ENCODE results near the gene KCNAB2. TPM values are rescaled to one million over a fixed set of nuclear protein-coding genes. Genes with fewer than 3 reads are reported as not detected.
"Not testable (repeated sequence)": the region's sequence is repeated elsewhere in the genome, so short reads cannot be mapped to it uniquely, and the experiment has no call there.

KCNAB2 gene
- total RNA-seq, 1 donor from 2014 or later: 3.1 TPM

DNA sequence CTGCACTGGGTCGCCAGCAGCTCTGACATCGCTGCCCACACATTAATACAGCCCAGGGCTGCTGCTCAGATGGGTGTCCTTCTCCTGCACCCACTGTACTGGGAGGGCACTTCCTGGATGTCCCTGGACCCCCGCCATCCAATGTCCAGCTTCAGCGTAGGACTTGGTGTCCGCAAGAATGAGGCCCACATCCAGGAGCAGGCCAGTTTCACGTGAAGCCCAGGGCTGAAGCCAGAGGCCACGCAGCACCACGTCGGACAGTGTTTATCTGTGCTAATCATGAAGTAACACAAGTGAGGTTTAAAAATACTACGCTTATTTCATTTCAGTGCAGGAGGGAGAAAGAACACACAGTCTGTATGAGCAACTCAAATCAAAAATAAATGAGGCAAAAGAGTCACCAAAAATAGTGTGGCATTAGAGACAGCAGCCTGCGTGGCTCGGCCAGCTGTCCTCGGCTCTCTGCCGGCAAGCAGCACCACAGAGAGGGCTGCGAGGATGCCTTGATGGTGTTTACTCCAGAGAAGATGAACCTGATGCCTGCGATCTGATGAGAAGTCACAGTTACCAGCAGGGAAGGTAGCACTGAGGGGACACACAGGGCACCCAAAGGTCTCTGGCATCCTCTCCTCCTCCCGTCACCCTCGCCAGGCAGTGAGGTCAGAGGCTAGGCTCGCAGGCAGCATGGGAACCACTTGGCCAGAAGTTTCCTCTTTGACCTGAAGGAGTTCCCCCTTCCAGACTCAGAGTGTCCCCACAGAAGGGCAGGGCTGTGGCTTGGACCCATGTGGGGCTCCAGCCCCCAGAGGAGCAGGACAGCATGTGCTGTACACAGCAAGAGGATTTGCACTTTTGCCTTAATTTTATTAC lies 31.3 kb upstream of the KCNAB2 start:
- Histone ChIP-seq H3K4me2 (ENCODE audit: low read length) (no peak overlapping the region), H3K4me1 (ENCODE audit: insufficient read depth, low read length) (peaks cover 3% of the 10 kb centered on the region), H3K27ac (ENCODE audit: low read depth, low read length) (no peak overlapping the region), H3K9me3 (ENCODE audit: insufficient read depth, low read depth, low read length) (no peaks in the 10 kb centered on the region), H3K4me3 (ENCODE audit: insufficient read depth, low read depth, low read length) (no peak overlapping the region), H4K20me1 (ENCODE audit: insufficient read depth, low read length) (no peaks in the 10 kb centered on the region), H3K27me3 (ENCODE audit: insufficient read depth, low read length) (no peaks in the 10 kb centered on the region), H3K9ac (ENCODE audit: low read length) (no peak overlapping the region), H3K79me2 (ENCODE audit: insufficient read depth, low read length) (no peaks in the 10 kb centered on the region), H2AFZ (ENCODE audit: low read depth, low read length) (no peak overlapping the region), H3K36me3 (ENCODE audit: insufficient read depth, low read length) (no peaks in the 10 kb centered on the region)
- Mint-ChIP-seq H3K36me3 (ENCODE audit: low read depth, unreplicated experiment) (peaks cover 2% of the 10 kb centered on the region), H3K27me3 (ENCODE audit: low read depth, unreplicated experiment) (peaks cover 23% of the 10 kb centered on the region), H3K9me3 (ENCODE audit: unreplicated experiment) (no peaks in the 10 kb centered on the region), H3K4me3 (ENCODE audit: unreplicated experiment) (no peak overlapping the region), H3K27ac (ENCODE audit: unreplicated experiment) (no peak overlapping the region), H3K4me1 (ENCODE audit: low read depth, unreplicated experiment) (peaks cover 5% of the 10 kb centered on the region)
- TF ChIP-seq CTCF (IDR thresholded peaks at IDR 0.05; ENCODE audit: insufficient read depth, low read depth, low read length) (no peak), EZH2 (IDR thresholded peaks at IDR 0.05; ENCODE audit: insufficient read depth, low read length) (no peak)
- FAIRE-seq (no peak), DNase-seq (ENCODE audit: low read depth) (no peak)

GRCh38 chr1:6016191-6016865 lies 29.4 kb upstream of the KCNAB2 start:
- Histone ChIP-seq H3K36me3 (ENCODE audit: insufficient read depth, low read length) (no peaks in the 10 kb centered on the region), H3K27me3 (ENCODE audit: insufficient read depth, low read length) (no peaks in the 10 kb centered on the region), H3K4me2 (ENCODE audit: low read length) (peak overlapping the region; percentile 6), H3K4me1 (ENCODE audit: insufficient read depth, low read length) (peaks cover 3% of the 10 kb centered on the region), H3K9ac (ENCODE audit: low read length) (no peak overlapping the region), H3K4me3 (ENCODE audit: insufficient read depth, low read depth, low read length) (no peak overlapping the region), H3K27ac (ENCODE audit: low read depth, low read length) (no peak overlapping the region), H3K79me2 (ENCODE audit: insufficient read depth, low read length) (no peaks in the 10 kb centered on the region), H3K9me3 (ENCODE audit: insufficient read depth, low read depth, low read length) (no peaks in the 10 kb centered on the region), H4K20me1 (ENCODE audit: insufficient read depth, low read length) (no peaks in the 10 kb centered on the region), H2AFZ (ENCODE audit: low read depth, low read length) (no peak overlapping the region)
- H3K27me3 Mint-ChIP-seq (ENCODE audit: low read depth, unreplicated experiment): peaks cover 27% of the 10 kb centered on the region
- peaks cover 3% of the 10 kb centered on the region for H3K4me1 Mint-ChIP-seq (ENCODE audit: low read depth, unreplicated experiment)
- DNase-seq (ENCODE audit: low read depth) (peak; percentile 70), FAIRE-seq (no peak)
- H3K36me3 Mint-ChIP-seq (ENCODE audit: low read depth, unreplicated experiment): peaks cover 2% of the 10 kb centered on the region
- no peak overlapping the region for H3K4me3 Mint-ChIP-seq (ENCODE audit: unreplicated experiment)
- no peak for TF ChIP-seq CTCF (IDR thresholded peaks at IDR 0.05; ENCODE audit: insufficient read depth, low read depth, low read length)
- TF ChIP-seq EZH2 (IDR thresholded peaks at IDR 0.05; ENCODE audit: insufficient read depth, low read length): no peak
- no peak overlapping the region for H3K27ac Mint-ChIP-seq (ENCODE audit: unreplicated experiment)
- H3K9me3 Mint-ChIP-seq (ENCODE audit: unreplicated experiment): no peaks in the 10 kb centered on the region

DNA sequence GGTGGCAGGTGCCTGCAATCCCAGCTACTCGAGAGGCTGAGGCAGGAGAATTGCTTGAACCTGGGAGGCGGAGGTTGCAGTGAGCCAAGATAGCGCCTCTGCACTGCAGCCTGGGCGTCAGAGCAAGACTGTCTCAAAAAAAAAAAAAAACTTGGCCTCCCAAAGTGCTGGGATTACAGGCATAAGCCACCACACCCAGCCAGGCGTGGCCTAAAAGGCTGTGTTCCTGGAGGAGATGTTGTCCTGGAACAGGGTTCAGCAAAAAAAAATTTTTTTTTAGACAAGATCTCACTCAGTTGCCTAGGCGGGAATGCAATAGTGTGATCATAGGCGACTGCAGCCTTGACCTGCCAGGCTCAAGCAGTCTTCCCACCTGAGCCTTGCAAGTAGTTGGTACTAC lies 28.0 kb upstream of the KCNAB2 start:
- H3K4me3 Mint-ChIP-seq (ENCODE audit: unreplicated experiment); H3K9me3 ChIP-seq (ENCODE audit: insufficient read depth, low read depth, low read length); H4K20me1 ChIP-seq (ENCODE audit: insufficient read depth, low read length); H3K4me1 ChIP-seq (ENCODE audit: insufficient read depth, low read length); H3K36me3 ChIP-seq (ENCODE audit: insufficient read depth, low read length); H3K9me3 Mint-ChIP-seq (ENCODE audit: unreplicated experiment); H3K79me2 ChIP-seq (ENCODE audit: insufficient read depth, low read length); H3K27me3 ChIP-seq (ENCODE audit: insufficient read depth, low read length); H3K4me2 ChIP-seq (ENCODE audit: low read length); H3K36me3 Mint-ChIP-seq (ENCODE audit: low read depth, unreplicated experiment); H3K27ac ChIP-seq (ENCODE audit: low read depth, low read length); H3K27ac Mint-ChIP-seq (ENCODE audit: unreplicated experiment); H2AFZ ChIP-seq (ENCODE audit: low read depth, low read length); H3K9ac ChIP-seq (ENCODE audit: low read length); DNase-seq (ENCODE audit: low read depth); H3K4me1 Mint-ChIP-seq (ENCODE audit: low read depth, unreplicated experiment); FAIRE-seq; H3K4me3 ChIP-seq (ENCODE audit: insufficient read depth, low read depth, low read length): not testable (repeated sequence)
- H3K27me3 Mint-ChIP-seq (ENCODE audit: low read depth, unreplicated experiment): peaks cover 26% of the 10 kb centered on the region

All from astrocyte (in vitro differentiated cells and primary cell).